ENCODE data around the gene CYTH3.
"Not testable (repeated sequence)": the region's sequence is repeated elsewhere in the genome, so short reads cannot be mapped to it uniquely, and the experiment has no call there.

Gene CYTH3

DNA sequence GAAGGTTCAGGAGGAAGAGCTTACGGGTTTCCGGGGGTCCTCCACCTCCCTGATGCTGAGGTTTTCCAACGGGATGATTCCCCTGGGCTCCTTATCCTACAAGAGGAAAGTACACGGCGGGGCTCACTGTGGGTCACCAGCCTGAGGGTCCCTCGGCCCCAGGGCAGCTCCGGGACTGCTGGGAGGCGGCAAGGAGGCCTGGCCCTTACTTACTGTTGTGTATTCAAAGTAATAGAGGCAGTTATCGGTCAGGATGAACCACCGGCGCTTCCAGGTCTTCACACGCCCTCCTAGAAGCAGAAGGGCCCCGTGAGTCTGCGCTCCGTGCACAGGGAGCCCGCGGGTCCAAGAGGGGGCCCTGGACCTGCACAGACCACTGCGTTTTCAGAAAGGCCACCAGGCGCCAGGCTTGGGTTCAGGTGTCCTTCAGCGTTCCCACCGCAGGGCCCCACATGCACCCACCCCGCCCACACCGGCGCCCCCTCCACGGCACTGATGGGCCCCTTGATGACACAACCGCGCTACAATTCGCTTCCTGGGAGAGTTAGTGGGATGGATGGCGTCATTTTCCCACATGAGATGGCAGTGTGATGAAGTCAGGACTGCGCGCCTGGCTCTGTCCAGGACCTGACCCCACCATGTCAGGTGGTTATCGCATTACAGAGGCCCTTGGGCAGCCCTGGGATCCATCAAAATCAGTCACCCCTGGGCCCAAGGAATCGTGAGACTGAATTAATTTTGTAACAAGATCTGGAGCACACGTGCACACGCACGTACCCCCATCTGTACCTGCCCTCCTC is 106.7 kb downstream of the CYTH3 start:
- DNase-seq (ENCODE audit: low read depth) = no peak

GRCh38 chr7:6165075-6165474 is 107.3 kb downstream of the CYTH3 start:
- DNase-seq (ENCODE audit: low read depth) = no peak

DNA sequence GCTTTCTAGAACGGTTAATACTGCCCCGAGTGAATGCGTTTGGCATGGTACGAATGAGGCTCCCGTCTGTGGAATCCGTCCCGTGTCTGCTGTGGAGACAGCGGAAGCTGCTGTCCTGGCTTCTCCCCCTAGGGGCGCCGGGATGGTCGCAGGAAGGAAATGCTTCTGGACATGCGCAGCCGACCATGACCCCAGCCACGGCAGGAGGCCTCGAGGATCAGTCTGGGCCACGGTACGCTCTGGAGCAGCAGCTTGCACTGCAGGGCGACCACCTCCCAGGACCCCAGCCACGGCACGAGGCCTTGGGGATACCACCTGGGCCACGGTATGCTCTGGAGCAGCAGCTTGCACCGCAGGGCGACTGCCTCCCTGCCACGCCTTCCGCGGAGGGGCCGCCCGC is 107.9 kb downstream of the CYTH3 start:
- no peak for DNase-seq (ENCODE audit: low read depth)

GRCh38 chr7:6164010-6164409 is 108.4 kb downstream of the CYTH3 start:
- no peak for DNase-seq (ENCODE audit: low read depth)

DNA sequence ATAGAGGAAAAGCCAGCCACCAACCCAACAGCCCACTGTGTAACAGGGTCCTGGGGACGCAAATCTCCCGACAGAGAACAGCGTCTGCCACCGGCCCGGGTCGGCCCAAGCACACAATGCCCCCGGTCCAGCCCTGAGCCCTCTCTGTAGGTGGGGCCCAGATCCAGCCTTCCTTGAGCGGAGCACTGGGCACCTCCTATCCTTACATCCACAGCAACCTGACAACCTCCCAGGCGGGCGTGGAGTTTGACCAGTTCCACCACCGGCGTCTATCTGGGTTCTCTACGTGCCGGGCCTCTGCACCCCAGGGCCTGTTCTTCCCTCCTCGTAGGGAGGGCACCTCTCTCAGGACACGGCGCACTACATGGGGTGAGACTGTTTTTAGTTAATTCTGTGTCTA is 109.0 kb downstream of the CYTH3 start:
- no peak for DNase-seq (ENCODE audit: low read depth)

GRCh38 chr7:6162650-6163366 is 109.6 kb downstream of the CYTH3 start:
- no peak for DNase-seq (ENCODE audit: low read depth)

DNA sequence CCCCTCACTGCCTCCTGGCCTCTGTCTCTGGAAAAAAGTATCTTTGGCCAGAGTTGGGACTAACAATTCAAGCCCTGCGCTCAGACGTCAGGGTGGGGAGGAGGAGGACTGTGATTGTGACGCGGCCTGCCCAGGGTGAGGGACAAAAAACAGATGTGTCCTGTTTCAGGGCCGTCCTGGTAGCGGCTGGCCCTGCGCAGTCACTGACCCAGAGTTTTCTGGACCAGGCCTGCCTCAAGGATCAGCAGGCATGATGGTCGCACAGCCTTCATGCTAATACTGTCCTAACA is 110.1 kb downstream of the CYTH3 start:
- no peak for DNase-seq (ENCODE audit: low read depth)

DNA sequence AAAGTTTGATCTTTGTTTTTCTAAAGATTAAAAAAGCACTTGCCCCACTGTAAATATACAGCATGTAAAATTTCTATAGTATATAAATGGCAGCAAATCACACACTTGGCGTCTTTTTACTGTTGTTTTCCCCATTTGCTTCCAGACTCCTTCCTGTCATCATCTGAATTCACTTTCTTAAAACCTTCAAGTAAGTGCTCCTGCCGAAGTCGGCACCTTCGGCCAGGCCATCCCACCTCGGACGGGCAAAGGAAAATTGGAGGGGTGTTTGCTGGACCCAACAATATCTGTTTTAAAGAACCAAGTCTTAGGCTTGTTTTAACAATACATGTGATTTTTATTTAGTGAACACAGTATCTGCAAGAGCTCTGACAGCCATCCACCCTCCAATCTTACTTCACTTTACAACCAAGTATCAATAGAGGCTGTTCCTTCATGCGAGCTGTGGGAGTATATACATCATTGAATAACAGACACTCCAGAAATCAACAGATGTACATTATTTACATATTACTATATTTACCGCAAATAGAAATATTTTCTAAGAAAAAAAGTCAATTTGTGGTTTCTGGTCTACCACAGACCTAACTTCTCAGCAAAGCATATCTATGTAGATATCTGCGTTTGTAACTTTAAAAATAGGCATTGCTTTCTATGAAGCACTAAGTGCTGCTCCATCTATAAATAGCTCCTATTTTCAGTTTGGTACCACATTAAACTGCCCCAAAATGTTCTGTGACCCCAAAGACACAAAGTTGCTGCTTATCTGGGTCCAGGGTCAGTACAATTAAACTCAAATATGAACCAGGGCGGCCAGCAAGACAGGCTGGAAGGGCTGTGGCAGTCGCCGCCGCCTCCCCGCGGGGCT is 110.7 kb downstream of the CYTH3 start:
- no peak for DNase-seq (ENCODE audit: low read depth)

- DNase-seq (ENCODE audit: low read depth) = peak; percentile 33
These were observed 112.2 kb downstream of the CYTH3 start for GRCh38 chr7:6160191-6160623.

DNA sequence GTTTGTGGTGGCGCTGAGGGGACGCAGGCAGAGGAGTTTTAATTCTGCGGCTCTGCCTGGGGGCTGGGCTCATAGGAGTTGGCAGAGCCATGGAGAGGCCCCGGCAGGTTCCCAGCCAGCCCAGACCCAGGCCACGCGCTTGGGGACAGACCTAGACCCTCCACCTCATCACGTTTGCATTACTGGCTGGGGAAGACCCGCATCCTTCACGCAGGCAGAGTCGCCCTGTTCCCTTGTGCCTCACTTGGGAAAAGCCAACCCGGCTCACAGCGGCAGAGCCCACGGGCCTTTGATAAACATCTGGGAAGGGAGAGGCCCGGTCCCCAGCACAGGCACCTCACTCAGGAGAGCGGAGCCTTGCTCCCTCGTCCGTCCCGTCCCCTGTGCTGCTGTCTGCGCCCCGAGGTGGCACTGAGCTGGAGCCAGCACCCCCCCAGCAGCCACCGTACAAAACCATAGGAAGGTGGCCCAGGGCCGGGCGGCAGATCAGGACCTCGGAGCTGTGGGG is 112.8 kb downstream of the CYTH3 start:
- DNase-seq (ENCODE audit: low read depth) = no peak

DNA sequence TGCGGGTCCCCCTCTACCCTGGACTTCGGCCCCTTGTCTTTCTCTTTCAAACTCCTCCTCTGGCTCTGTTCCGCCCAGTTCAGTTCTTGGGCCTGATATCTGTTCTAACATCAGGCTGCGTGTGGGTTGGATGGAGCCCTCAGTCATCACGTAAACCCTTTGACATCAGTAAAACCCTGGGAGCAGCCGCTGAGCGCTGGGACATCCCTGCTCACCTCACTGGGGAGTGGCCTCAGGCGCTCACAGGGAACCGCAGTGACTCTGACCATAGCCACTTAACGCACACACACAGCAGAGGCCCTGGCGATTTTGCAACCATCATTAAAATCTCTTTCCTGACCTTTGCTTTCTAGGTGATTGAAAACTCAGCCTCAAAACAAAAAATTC is 113.3 kb downstream of the CYTH3 start:
- DNase-seq (ENCODE audit: low read depth) = no peak

- no peak for DNase-seq (ENCODE audit: low read depth)
These were observed 113.9 kb downstream of the CYTH3 start for GRCh38 chr7:6158424-6159096.

DNA sequence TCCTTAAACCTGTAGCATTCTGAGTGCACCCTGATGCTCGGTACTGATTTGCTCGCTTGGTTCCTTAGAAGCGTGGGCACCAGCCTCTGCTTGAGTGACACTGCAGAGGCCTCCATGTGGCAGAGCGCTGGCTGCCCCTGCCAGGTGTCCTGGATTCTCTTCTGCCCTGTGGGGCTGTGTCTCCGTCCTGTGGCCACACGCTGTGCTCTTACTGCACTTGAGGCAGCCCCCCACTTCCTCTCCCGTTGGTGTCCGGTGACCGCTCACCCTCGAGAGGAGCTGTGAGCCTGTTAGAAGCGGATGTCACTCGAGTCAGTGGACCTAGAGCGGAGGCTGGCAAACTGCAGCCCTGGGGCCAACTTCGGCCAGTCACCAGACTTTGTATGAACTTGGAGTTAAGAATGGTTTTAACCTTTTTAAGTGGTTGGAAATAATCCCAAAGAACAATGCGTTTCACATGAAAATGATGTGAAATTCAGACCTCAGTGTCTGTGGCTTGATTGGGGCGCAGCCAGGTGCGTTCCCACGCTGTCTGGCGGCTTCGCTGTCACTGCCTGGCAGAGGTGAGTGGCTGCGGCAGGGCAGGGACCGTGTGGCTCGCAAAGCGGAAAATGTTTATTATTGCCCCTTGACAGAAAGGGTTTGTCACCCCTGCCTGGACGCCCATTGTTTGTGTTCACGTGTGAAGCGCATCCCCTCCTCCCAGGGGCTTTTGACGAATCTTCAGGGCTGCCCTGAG is 114.6 kb downstream of the CYTH3 start:
- no peak for DNase-seq (ENCODE audit: low read depth)

DNA sequence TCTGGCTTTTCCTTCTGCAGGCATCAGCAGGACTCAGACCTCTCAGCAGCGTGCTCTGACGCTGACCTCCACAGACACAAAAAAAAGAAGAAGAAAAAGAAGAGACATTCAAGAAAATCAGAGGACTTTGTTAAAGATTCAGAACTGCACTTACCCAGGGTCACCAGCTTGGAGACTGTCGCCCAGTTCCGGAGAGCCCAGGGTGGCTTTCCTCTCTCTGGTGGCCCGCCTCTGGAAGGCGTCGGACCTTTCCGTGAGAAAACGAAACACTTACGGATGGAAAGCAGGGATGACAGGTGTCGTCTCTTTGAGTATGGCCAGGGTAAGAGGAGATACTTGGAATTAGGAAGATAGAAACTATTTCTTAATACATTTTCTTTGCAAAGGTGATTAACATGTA is 115.7 kb downstream of the CYTH3 start:
- no peak for DNase-seq (ENCODE audit: low read depth)

DNA sequence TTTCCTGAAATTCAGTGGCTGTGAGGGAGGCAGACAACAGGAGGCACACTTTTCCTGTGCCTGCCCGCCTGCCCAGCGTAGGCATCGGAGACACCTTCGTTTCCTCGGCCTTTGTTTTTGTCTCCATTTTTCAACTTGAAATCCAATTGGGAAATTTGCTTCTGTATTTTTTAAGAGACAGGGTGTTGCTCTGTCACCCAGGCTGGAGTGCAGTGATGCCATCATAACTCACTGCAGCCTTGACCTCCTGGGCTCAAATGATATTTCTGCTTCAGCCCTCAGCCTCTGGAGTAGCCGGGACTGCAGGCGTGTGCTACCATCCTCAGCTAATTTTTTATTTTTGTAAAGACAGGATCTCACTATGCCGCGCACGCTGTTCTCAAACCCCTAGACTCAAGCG is 116.8 kb downstream of the CYTH3 start:
- DNase-seq (ENCODE audit: low read depth) = no peak

GRCh38 chr7:6154542-6155404 is 117.7 kb downstream of the CYTH3 start:
- no peak for DNase-seq (ENCODE audit: low read depth)

GRCh38 chr7:6153646-6154541 is 118.5 kb downstream of the CYTH3 start:
- no peak for DNase-seq (ENCODE audit: low read depth)

DNA sequence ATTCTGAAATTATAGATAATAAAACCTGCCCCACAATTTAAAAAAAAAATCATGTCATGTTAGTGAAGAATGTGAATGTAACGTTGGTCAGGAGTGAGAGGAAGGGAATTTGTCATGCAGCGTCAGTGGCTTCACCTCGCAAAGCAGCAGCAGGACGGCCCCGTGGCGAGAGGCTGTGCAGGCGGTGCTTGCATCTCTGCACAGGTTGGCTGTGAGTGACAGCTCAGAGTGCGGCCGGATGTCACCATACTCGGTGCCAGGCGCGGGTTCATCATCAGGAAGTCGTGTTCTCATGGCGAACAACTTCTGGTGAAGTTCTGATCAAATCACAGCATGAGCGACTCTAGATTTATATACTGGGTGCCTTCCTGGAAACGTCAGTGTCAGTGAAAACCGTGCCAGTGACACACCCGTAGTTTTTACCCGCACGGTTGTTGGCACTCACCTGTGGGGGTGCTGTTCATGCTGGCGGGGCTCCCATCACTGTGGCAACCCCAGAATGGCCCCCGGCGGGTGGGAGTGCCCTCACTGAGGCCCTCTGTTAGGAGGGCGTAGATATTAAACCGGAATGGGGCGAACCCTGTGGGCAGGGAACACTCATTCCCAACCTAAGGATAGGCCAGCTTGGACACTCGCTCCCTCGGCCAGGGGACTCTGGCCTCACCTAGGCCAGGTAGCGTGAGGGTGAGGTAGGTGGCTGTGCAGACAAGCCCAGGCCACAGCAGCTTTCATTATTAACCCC is 120.3 kb downstream of the CYTH3 start:
- no peak for DNase-seq (ENCODE audit: low read depth)

DNA sequence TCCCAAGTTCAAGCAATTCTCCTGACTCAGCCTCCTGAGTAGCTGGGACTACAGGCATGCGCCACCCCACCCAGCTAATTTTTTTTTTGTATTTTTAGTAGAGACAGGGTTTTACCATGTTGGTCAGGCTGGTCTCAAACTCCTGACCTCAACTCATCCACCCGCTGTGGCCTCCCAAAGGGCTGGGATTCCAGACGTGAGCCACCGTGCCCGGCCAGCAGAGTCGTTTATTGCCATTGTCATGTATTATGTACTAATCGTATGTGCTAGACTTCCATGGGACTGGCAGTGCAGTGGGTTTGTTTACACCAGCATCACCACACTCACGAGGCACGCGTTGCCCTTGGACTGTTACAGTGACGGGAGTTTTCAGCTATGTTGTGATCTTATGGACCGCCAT is 120.9 kb downstream of the CYTH3 start:
- DNase-seq (ENCODE audit: low read depth) = not testable (repeated sequence)
